Transverse colon (tissue), 4 donors: ENCODE data around the gene CNST. TPM values are rescaled to one million over a fixed set of nuclear protein-coding genes. Genes with fewer than 3 reads are reported as not detected.

Experiments
- DNase-seq: peaks from one replicate; pipeline ENCODE4 v3.0.0-alpha.2; 2019
- H3K27ac ChIP-seq, 4 donors: fragments of 200-600 bp; sonication (generic); 2 replicates each; pipeline ENCODE4 v1.5.1; 2016 to 2018; ENCODE audit warnings: inconsistent platforms in 4 of 4
- H3K27me3 ChIP-seq: fragments of 200-600 bp; sonication (generic); 2 replicates; pipeline ENCODE4 v1.5.1; 2017; ENCODE audit warnings: inconsistent platforms
- H3K36me3 ChIP-seq, 4 donors: fragments of 200-600 bp; sonication (generic); 2 replicates each; pipeline ENCODE4 v1.5.1; 2017 to 2019; ENCODE audit warnings: inconsistent platforms in 4 of 4
- H3K4me1 ChIP-seq, 4 donors: fragments of 200-600 bp; sonication (generic); 2 replicates each; pipeline ENCODE4 v1.5.1; 2017 to 2020; ENCODE audit warnings: inconsistent platforms in 4 of 4
- H3K4me3 ChIP-seq, 4 donors: fragments of 200-600 bp; sonication (generic); 1 replicate in 1 of 4; 2 replicates in 3 of 4; pipeline versions ENCODE4 v1.5.1 to v1.6.1; 2017 to 2019; ENCODE audit warnings: inconsistent platforms in 4 of 4
- H3K9me3 ChIP-seq, 2 donors: fragments of 200-600 bp; sonication (generic); 2 replicates each; pipeline ENCODE4 v1.5.1; 2017 to 2019; ENCODE audit warnings: inconsistent platforms in 2 of 2
- CTCF ChIP-seq, 5 experiments: fragments of 200-600 bp in 3 of 5; fragments of 450-650 bp in 2 of 5; sonication (generic) in 3 of 5; IDR thresholded peaks; 1 replicate in 2 of 5; 2 replicates in 3 of 5; pipeline ENCODE4 v1.5.1; 2016 to 2017; ENCODE audit warnings: antibody characterized with exemption in 5 of 5, inconsistent platforms in 3 of 5, mild to moderate bottlenecking in 2 of 5, moderate library complexity in 1 of 5
- EP300 ChIP-seq: sonication (generic); formaldehyde crosslinking; IDR thresholded peaks from one replicate; pipeline ENCODE4 v1.6.1; 2017; ENCODE audit warnings: antibody characterized with exemption, low read depth
- POLR2A ChIP-seq: fragments of 450-650 bp; IDR thresholded peaks from one replicate; pipeline ENCODE4 v1.6.1; 2016; ENCODE audit warnings: antibody characterized with exemption, mild to moderate bottlenecking, moderate library complexity
- POLR2AphosphoS5 ChIP-seq, 3 donors: sonication (generic); formaldehyde crosslinking; IDR thresholded peaks; one replicate each; pipeline ENCODE4 v1.6.1; 2016; ENCODE audit warnings: antibody characterized with exemption in 3 of 3
- WGBS, 2 donors: methylation state at CpG; one replicate each; pipeline ENCODE4 v1.1.5; 2018; ENCODE audit warnings: low coverage in 1 of 2; 5-methylcytosine and 5-hydroxymethylcytosine counted together
- in situ Hi-C, 4 donors: fragments of 200-750 bp; cut with MboI; loops; one replicate each; pipeline versions ENCODE4 v1.15.0 to v1.15.1; 2017; ENCODE audit warnings: low sequenced_read_pairs in 3 of 4, low pct_ligation_motif_present in 1 of 4, low pct_unique_long_range_greater_than_20kb in 1 of 4
- intact Hi-C: fragments of 100-400 bp; cut with DNase I; formaldehyde crosslinking; loops from one replicate; pipeline ENCODE4 v1.15.1; 2023; ENCODE audit warnings: low total_unique reads
- total RNA-seq, 4 donors: library from RNA; depleted of rRNA; stranded (reverse); fragments of >200 nt; gene quantifications; one replicate each; pipeline ENCODE4 v1.1.0, GENCODE V29; 2016

CNST gene
- total RNA-seq, 4 donors from 2014 or later, result 44.0 to 83.0 (median 53.5) TPM

- in situ Hi-C loops, result no loop called here
These were observed 84.9 kb downstream of the CNST start for GRCh38 chr1:246651012-246651695.

DNA sequence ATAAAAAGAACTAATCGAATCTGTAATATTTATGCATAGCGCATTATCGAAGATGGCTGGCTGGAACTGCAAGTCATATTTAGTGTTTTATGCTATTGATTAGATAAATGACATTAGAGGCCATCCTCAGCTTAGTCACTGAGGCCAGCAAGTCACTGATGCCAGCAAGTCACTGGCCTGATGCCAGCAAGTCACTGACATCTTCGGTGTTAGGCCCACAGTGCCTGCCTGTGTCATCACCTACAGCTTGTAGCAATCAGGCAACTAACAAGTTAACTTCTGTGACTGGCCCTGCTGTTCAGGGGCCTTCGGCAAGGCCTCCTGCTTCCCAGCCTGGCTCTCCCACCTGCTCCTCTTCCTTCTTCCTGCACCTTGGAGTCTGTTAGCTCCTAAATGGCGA, 92.3 kb downstream of the CNST start:
- no peak for DNase-seq
- H3K27me3 ChIP-seq, result no peaks in the 10 kb centered on the region

More at GRCh38 chr1:246651012-246651695, 84.9 kb downstream of the CNST start:
- no peak for DNase-seq
- Histone ChIP-seq H3K4me3 (no peak overlapping the region), H3K27ac (no peak overlapping the region), H3K9me3 (no peaks in the 10 kb centered on the region), H3K27me3 (no peaks in the 10 kb centered on the region), H3K4me1 (no peaks in the 10 kb centered on the region), H3K36me3 (peaks cover 0 to 24% (median 12%) of the 10 kb centered on the region in 4 donors)
- no peak for TF ChIP-seq POLR2A
- no peak for TF ChIP-seq EP300
- no peak for TF ChIP-seq POLR2AphosphoS5 (IDR thresholded peaks at IDR 0.05)
- no peak for TF ChIP-seq CTCF (IDR thresholded peaks at IDR 0.05)
- intact Hi-C loops, result no loop called here
- 79 to 84% methylated on average over 2 to 6 of the region's 6 CpGs for WGBS, 2 donors

DNA sequence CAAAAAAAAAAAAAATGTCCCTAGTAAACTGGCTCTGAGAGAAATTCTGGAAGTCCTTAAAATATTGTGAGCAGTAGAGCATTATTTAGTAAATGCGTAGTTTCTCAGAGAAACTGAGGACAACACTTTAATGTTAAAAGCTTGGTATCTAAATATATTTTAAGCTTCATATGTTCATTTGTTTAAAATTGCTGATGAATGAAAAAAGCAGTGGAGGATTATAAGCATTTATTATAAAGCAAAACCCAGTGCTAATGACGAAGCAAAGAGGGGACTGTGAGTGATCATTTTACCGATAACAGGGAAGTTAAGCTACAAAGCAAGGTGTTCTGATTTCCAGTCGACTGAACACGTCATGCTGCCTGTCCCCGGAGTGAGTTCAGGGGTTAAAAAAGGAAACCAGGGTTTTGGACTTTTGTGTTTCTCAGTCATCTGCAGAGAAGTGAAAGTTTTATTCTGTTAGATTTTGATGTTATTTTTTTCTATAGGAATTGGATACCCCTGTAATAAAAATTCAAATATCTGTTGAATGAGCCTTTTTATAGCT, 93.4 kb downstream of the CNST start:
- Histone ChIP-seq H3K27ac (no peak overlapping the region), H3K4me3 (no peak overlapping the region), H3K27me3 (no peaks in the 10 kb centered on the region), H3K4me1 (peaks cover 0 to 6% (median 0%) of the 10 kb centered on the region in 4 donors), H3K36me3 (peaks cover 0 to 27% (median 0%) of the 10 kb centered on the region in 4 donors), H3K9me3 (no peaks in the 10 kb centered on the region)
- 81 to 94% methylated on average over 6 of the region's 6 CpGs for WGBS, 2 donors
- no peak for DNase-seq
- intact Hi-C loops (no loop called here), in situ Hi-C loops (no loop called here)
- TF ChIP-seq EP300, result no peak
- no peak for TF ChIP-seq POLR2AphosphoS5 (IDR thresholded peaks at IDR 0.05)
- TF ChIP-seq CTCF (IDR thresholded peaks at IDR 0.05), result no peak
- no peak for TF ChIP-seq POLR2A

More for the DNA sequence above, 92.3 kb downstream of the CNST start:
- Histone ChIP-seq H3K4me1 (peaks cover 0 to 6% (median 0%) of the 10 kb centered on the region in 4 donors), H3K27ac (no peak overlapping the region), H3K4me3 (no peak overlapping the region), H3K36me3 (peaks cover 0 to 31% (median 0%) of the 10 kb centered on the region in 4 donors), H3K9me3 (no peaks in the 10 kb centered on the region)
- no peak for TF ChIP-seq POLR2A
- no peak for TF ChIP-seq CTCF (IDR thresholded peaks at IDR 0.05)
- no peak for TF ChIP-seq POLR2AphosphoS5 (IDR thresholded peaks at IDR 0.05)
- no peak for TF ChIP-seq EP300
- intact Hi-C loops (no loop called here), in situ Hi-C loops (no loop called here)
- WGBS, 2 donors, result 89 to 95% methylated on average over 4 to 6 of the region's 6 CpGs

- Histone ChIP-seq H3K4me1 (peaks cover 0 to 6% (median 0%) of the 10 kb centered on the region in 4 donors), H3K27me3 (no peaks in the 10 kb centered on the region), H3K27ac (peak overlapping the region in 1 of 4 donors; percentile 19), H3K4me3 (no peak overlapping the region), H3K36me3 (peaks cover 0 to 27% (median 3%) of the 10 kb centered on the region in 4 donors), H3K9me3 (no peaks in the 10 kb centered on the region)
- no peak for DNase-seq
- in situ Hi-C loops, result no loop called here
- intact Hi-C loops, result no loop called here
- TF ChIP-seq POLR2A, result no peak
- no peak for TF ChIP-seq EP300
- no peak for TF ChIP-seq POLR2AphosphoS5 (IDR thresholded peaks at IDR 0.05)
- WGBS, 2 donors, result 54% methylated on average over 2 of the region's 2 CpGs
These were observed 95.2 kb downstream of the CNST start for GRCh38 chr1:246661451-246661850.
